ENCODE data around the gene CHAF1A.

Gene CHAF1A

DNA sequence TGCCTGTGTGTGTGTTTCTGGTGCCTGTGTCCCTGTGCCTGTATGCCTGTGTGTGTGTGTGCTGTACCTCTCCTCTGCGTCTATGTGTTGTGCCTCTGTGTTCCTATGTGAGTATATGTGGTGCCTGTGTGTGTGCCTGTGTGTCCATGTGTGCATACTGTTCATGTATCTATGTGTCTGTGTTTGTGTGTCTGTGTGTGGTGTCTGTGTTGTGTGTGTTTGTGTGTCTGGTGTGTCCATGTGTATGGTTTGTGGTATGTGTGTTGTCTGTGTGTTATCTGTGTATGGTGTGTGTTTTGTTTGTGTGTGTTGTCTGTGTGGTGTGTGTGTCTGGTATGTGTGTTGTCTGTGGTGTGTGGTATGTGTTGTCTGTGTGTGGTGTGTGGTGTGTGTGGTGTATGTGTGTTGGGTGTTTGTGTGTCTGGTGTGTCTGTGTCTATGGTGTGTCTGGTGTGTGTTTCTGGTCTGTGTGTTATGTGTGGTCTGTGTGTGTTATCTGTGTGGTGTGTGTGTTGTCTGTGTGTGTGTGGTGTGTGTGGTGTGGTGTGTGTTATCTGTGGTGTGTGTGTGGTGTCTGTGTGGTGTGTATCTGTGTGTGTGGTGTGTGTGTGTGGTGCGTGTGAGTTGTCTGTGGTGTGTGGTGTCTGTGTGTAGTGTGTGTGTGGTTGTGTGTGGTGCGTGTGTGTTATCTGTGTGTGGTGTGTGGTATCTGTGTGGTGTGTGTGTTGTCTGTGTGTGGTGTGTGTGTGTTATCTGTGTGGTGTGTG, 90.1 kb downstream of the CHAF1A start:
- DNase-seq (ENCODE audit: insufficient read length, low spot score) (no peak), FAIRE-seq (peak; percentile 92)
- TF ChIP-seq POLR2AphosphoS5 (IDR thresholded peaks at IDR 0.05; ENCODE audit: low read depth, low read length) (no peak), PAX5 (IDR thresholded peaks at IDR 0.05; ENCODE audit: insufficient read depth, low read length, severe bottlenecking) (no peak)

Measured in GM12891 (cell line).